SK-N-SH treated with all-trans-retinoic acid at 6 μM for 48 hours (cell line): ENCODE data around the gene PSPH.
A peak's percentile ranks its signal among the peaks of the same experiment; 100 is the strongest.

Experiments
- ARNTL ChIP-seq: fragments of 450-650 bp; formaldehyde crosslinking; IDR thresholded peaks from 2 replicates; pipeline ENCODE4 v1.5.0; 2020; ENCODE audit warnings: low read depth, mild to moderate bottlenecking, moderate library complexity, borderline replicate concordance
- GLIS3 ChIP-seq: fragments of 250-450 bp; sonication (Bioruptor Pico); IDR thresholded peaks from 2 replicates; pipeline ENCODE4 v1.5.0; 2020; ENCODE audit warnings: mild to moderate bottlenecking, moderate library complexity
- OSR1 ChIP-seq: fragments of 250-450 bp; sonication (Bioruptor Pico); IDR thresholded peaks from 2 replicates; pipeline ENCODE4 v1.8.0; 2022; ENCODE audit warnings: moderate library complexity, mild to moderate bottlenecking, inconsistent platforms
- PATZ1 ChIP-seq: fragments of 250-450 bp; sonication (Bioruptor Pico); IDR thresholded peaks from 2 replicates; pipeline ENCODE4 v1.8.0; 2020; ENCODE audit warnings: mild to moderate bottlenecking, moderate library complexity, borderline replicate concordance
- POU6F1 ChIP-seq: fragments of 250-450 bp; sonication (Bioruptor Pico); IDR thresholded peaks from 2 replicates; pipeline ENCODE4 v1.8.0; 2021; ENCODE audit warnings: low read depth, mild to moderate bottlenecking, moderate library complexity, borderline replicate concordance
- RARB ChIP-seq: fragments of 250-450 bp; sonication (Bioruptor Pico); IDR thresholded peaks from 2 replicates; pipeline ENCODE4 v1.8.0; 2021; ENCODE audit warnings: mild to moderate bottlenecking, moderate library complexity
- SNAI2 ChIP-seq: fragments of 250-450 bp; sonication (Bioruptor Pico); IDR thresholded peaks from 2 replicates; pipeline ENCODE4 v1.5.0; 2020; ENCODE audit warnings: mild to moderate bottlenecking, moderate library complexity
- TCF4 ChIP-seq: fragments of 250-450 bp; sonication (Bioruptor Pico); IDR thresholded peaks from 2 replicates; pipeline ENCODE4 v1.8.0; 2021; ENCODE audit warnings: mild to moderate bottlenecking, moderate library complexity, borderline replicate concordance
- TOX ChIP-seq: fragments of 250-450 bp; sonication (Bioruptor Pico); IDR thresholded peaks from 2 replicates; pipeline ENCODE4 v1.8.0; 2021; ENCODE audit warnings: mild to moderate bottlenecking, moderate library complexity, borderline replicate concordance
- TSHZ2 ChIP-seq: fragments of 250-450 bp; sonication (Bioruptor Pico); IDR thresholded peaks from 2 replicates; pipeline ENCODE4 v1.5.0; 2020; ENCODE audit warnings: mild to moderate bottlenecking, moderate library complexity
- ZFP3 ChIP-seq: fragments of 250-450 bp; sonication (Bioruptor Pico); IDR thresholded peaks from 2 replicates; pipeline ENCODE4 v1.5.0; 2020; ENCODE audit warnings: mild to moderate bottlenecking, moderate library complexity
- ZNF70 ChIP-seq: fragments of 450-650 bp; formaldehyde crosslinking; IDR thresholded peaks from 2 replicates; pipeline ENCODE4 v1.5.0; 2020; ENCODE audit warnings: mild to moderate bottlenecking, moderate library complexity

GRCh38 chr7:56051339-56052191 lies at the start of gene PSPH, which contains the start of gene CCT6A:
- TF ChIP-seq RARB (CRISPR knock-in tag) (no peak), ARNTL (no peak), SNAI2 (CRISPR knock-in tag) (no peak), POU6F1 (CRISPR knock-in tag) (no peak), PATZ1 (CRISPR knock-in tag) (no peak), OSR1 (CRISPR knock-in tag) (no peak), TCF4 (no peak), TOX (CRISPR knock-in tag) (no peak), TSHZ2 (CRISPR knock-in tag) (peak; percentile 74), ZFP3 (peak; percentile 40; the same call in 1 of the 2 replicates), GLIS3 (no peak), ZNF70 (CRISPR knock-in tag) (no peak)
